CD4-positive, alpha-beta T cell treated with Interleukin-2 at 100 ng/mL for 4 hours (primary cell): ENCODE measurements around the gene GOLGA6L10.
"Not testable (repeated sequence)": the region's sequence is repeated elsewhere in the genome, so short reads cannot be mapped to it uniquely, and the experiment has no call there.

ENCODE experiments used
- DNase-seq: peaks from one replicate; pipeline ENCODE4 v3.0.0-alpha.2; 2020; ENCODE audit warnings: low spot score

The GOLGA6L10 gene

GRCh38 chr15:82342632-82343374 is 6.5 kb downstream of the GOLGA6L10 start:
- peak; percentile 13 for DNase-seq

- not testable (repeated sequence) for DNase-seq
Observed at GRCh38 chr15:82338573-82338972, 10.7 kb downstream of the GOLGA6L10 start.

GRCh38 chr15:82338053-82338452 is 11.2 kb downstream of the GOLGA6L10 start:
- DNase-seq = not testable (repeated sequence)

GRCh38 chr15:82337051-82337450 is 12.2 kb downstream of the GOLGA6L10 start:
- not testable (repeated sequence) for DNase-seq

- not testable (repeated sequence) for DNase-seq
Observed at GRCh38 chr15:82336180-82336647, 13.1 kb downstream of the GOLGA6L10 start.

- DNase-seq = not testable (repeated sequence)
Observed at GRCh38 chr15:82335006-82335405, 14.3 kb downstream of the GOLGA6L10 start.

GRCh38 chr15:82334554-82334932 is 14.7 kb downstream of the GOLGA6L10 start:
- DNase-seq = not testable (repeated sequence)

- DNase-seq = not testable (repeated sequence)
Observed at GRCh38 chr15:82333603-82334553, 15.4 kb downstream of the GOLGA6L10 start.

- DNase-seq = not testable (repeated sequence)
Observed at GRCh38 chr15:82332711-82333602, 16.3 kb downstream of the GOLGA6L10 start.

- DNase-seq = not testable (repeated sequence)
Observed at GRCh38 chr15:82331576-82332304, 17.5 kb downstream of the GOLGA6L10 start.

- DNase-seq = not testable (repeated sequence)
Observed at GRCh38 chr15:82330921-82331320, 18.4 kb downstream of the GOLGA6L10 start.

GRCh38 chr15:82329039-82329438 is 20.2 kb downstream of the GOLGA6L10 start:
- not testable (repeated sequence) for DNase-seq

- not testable (repeated sequence) for DNase-seq
Observed at GRCh38 chr15:82327372-82327771, 21.9 kb downstream of the GOLGA6L10 start.

- DNase-seq = not testable (repeated sequence)
Observed at GRCh38 chr15:82326896-82327295, 22.4 kb downstream of the GOLGA6L10 start.

GRCh38 chr15:82325646-82326045 is 23.6 kb downstream of the GOLGA6L10 start:
- not testable (repeated sequence) for DNase-seq

- DNase-seq = not testable (repeated sequence)
Observed at GRCh38 chr15:82324831-82325230, 24.4 kb downstream of the GOLGA6L10 start.

- DNase-seq = not testable (repeated sequence)
Observed at GRCh38 chr15:82322488-82322887, 26.8 kb downstream of the GOLGA6L10 start.

- DNase-seq = not testable (repeated sequence)
Observed at GRCh38 chr15:82320861-82321260, 28.4 kb downstream of the GOLGA6L10 start.

GRCh38 chr15:82319522-82320278 is 29.6 kb downstream of the GOLGA6L10 start:
- DNase-seq = not testable (repeated sequence)

GRCh38 chr15:82318281-82318680 is 31.0 kb downstream of the GOLGA6L10 start:
- DNase-seq = not testable (repeated sequence)
